Measurements from ENCODE around the gene IPO13.

DNA sequence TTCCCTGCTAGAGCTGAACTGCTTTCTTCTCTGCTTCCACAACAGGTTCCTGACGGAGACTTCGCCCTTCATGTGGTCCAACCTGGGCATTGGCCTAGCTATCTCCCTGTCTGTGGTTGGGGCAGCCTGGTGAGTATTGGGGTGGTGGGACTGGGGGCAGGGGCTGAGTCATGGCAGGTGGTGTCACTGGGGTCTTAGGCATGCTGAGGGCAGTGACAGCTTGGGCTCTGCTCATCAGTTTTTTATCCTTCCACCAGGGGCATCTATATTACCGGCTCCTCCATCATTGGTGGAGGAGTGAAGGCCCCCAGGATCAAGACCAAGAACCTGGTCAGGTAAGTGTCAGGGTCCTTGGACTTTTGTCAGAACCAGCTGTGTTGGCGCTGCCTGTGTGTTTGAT lies 29.3 kb downstream of the IPO13 start:
- TF ChIP-seq, protein P1, sequence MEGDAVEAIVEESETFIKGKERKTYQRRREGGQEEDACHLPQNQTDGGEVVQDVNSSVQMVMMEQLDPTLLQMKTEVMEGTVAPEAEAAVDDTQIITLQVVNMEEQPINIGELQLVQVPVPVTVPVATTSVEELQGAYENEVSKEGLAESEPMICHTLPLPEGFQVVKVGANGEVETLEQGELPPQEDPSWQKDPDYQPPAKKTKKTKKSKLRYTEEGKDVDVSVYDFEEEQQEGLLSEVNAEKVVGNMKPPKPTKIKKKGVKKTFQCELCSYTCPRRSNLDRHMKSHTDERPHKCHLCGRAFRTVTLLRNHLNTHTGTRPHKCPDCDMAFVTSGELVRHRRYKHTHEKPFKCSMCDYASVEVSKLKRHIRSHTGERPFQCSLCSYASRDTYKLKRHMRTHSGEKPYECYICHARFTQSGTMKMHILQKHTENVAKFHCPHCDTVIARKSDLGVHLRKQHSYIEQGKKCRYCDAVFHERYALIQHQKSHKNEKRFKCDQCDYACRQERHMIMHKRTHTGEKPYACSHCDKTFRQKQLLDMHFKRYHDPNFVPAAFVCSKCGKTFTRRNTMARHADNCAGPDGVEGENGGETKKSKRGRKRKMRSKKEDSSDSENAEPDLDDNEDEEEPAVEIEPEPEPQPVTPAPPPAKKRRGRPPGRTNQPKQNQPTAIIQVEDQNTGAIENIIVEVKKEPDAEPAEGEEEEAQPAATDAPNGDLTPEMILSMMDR (IDR thresholded peaks at IDR 0.05 in 4 of 5, conservative IDR thresholded peaks at IDR 0.05 in 1 of 5), result no peak
- no peak for TF ChIP-seq POLR2A (IDR thresholded peaks at IDR 0.05)

Measured in gastrocnemius medialis (tissue), 4 donors.